ACC112 (cell line): ENCODE results near the gene TMEM255B.
"Not testable (repeated sequence)": the region's sequence is repeated elsewhere in the genome, so short reads cannot be mapped to it uniquely, and the experiment has no call there.

Experiments
- H2AFZ ChIP-seq: fragments of 200-600 bp; sonication (generic); one replicate; pipeline ENCODE4 v1.6.0; 2017; ENCODE audit warnings: antibody characterized with exemption, low read length; ENCODE audit not compliant: unreplicated experiment
- H3K27ac ChIP-seq: fragments of 200-600 bp; sonication (generic); 2 replicates; pipeline ENCODE4 v1.5.1; 2014; ENCODE audit warnings: low read depth, mild to moderate bottlenecking, antibody characterized with exemption, low read length, moderate library complexity
- H3K27me3 ChIP-seq: fragments of 200-600 bp; sonication (generic); 2 replicates; pipeline ENCODE4 v1.6.1; 2014; ENCODE audit warnings: mild to moderate bottlenecking, antibody characterized with exemption, low read length, moderate library complexity, mixed read lengths; ENCODE audit not compliant: insufficient read depth
- H3K36me3 ChIP-seq: fragments of 200-600 bp; sonication (generic); 2 replicates; pipeline ENCODE4 v1.6.1; 2016; ENCODE audit warnings: mild to moderate bottlenecking, antibody characterized with exemption, low read length, moderate library complexity, mixed read lengths; ENCODE audit not compliant: insufficient read depth
- H3K4me1 ChIP-seq: fragments of 200-600 bp; sonication (generic); one replicate; pipeline ENCODE4 v1.6.1; 2016; ENCODE audit warnings: low read length, mixed read lengths; ENCODE audit not compliant: insufficient read depth, unreplicated experiment, control insufficient read depth
- H3K4me3 ChIP-seq: fragments of 200-600 bp; sonication (generic); 2 replicates; pipeline ENCODE4 v1.5.1; 2014; ENCODE audit warnings: mild to moderate bottlenecking, low read depth, low read length
- H3K79me2 ChIP-seq: fragments of 200-600 bp; sonication (generic); one replicate; pipeline ENCODE4 v1.6.0; 2016; ENCODE audit warnings: low read length; ENCODE audit not compliant: control insufficient read depth, unreplicated experiment, insufficient read depth

Gene TMEM255B

DNA sequence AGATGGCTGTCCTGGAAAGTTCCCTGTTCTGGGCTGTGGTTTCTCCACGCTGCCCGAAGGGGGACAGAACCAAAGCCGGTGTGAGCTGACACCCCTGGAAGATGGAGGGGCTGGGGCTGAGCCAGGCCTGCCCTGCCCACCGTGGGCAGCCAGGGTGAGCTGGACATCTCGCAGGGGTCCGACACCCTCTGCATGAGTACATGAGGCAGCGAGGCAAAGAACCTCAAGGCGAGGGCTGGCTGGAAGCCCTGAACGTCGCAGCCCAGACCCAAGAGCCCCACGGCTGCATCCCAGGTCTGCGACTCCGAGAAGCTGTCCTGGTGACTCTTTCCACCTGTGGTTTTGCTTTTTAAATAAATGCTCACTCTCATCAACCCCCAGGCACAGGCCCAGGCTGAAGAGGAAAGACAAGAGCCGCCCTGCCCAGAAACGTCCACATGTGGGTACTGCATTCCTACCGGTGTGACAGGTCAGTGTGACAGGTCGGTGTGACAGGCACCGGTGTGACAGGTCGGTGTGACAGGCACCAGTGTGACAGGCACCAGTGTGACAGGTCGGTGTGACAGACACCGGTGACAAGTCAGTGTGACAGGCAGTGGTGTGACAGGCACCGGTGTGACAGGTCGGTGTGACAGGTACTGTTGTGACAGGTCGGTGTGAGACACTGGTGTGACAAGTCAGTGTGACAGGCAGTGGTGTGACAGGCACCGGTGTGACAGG is 74.2 kb downstream of the TMEM255B start:
- H3K4me3 ChIP-seq = no peak overlapping the region
- H3K4me1 ChIP-seq = peaks cover 19% of the 10 kb centered on the region
- H3K36me3 ChIP-seq = no peaks in the 10 kb centered on the region
- H3K79me2 ChIP-seq = no peaks in the 10 kb centered on the region
- no peaks in the 10 kb centered on the region for H3K27me3 ChIP-seq
- no peak overlapping the region for H3K27ac ChIP-seq
- H2AFZ ChIP-seq = no peak overlapping the region

DNA sequence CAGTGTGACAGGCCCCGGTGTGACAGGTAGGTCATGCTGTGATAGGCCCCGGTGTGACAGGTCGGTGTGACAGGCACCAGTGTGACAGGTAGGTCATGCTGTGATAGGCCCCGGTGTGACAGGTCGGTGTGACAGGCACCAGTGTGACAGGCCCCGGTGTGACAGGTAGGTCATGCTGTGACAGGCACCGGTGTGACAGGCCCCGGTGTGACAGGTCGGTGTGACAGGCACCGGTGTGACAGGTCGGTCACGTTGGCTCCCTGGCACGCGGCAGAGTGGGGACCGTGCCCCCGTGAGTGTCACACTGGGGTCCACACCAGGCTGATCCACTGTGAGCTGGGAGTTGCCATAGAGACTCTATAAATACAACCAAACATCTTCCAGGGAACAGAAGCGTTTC is 75.0 kb downstream of the TMEM255B start:
- not testable (repeated sequence) for H3K36me3 ChIP-seq, H3K27ac ChIP-seq, H2AFZ ChIP-seq, H3K27me3 ChIP-seq, H3K79me2 ChIP-seq, H3K4me3 ChIP-seq
- peaks cover 20% of the 10 kb centered on the region for H3K4me1 ChIP-seq

DNA sequence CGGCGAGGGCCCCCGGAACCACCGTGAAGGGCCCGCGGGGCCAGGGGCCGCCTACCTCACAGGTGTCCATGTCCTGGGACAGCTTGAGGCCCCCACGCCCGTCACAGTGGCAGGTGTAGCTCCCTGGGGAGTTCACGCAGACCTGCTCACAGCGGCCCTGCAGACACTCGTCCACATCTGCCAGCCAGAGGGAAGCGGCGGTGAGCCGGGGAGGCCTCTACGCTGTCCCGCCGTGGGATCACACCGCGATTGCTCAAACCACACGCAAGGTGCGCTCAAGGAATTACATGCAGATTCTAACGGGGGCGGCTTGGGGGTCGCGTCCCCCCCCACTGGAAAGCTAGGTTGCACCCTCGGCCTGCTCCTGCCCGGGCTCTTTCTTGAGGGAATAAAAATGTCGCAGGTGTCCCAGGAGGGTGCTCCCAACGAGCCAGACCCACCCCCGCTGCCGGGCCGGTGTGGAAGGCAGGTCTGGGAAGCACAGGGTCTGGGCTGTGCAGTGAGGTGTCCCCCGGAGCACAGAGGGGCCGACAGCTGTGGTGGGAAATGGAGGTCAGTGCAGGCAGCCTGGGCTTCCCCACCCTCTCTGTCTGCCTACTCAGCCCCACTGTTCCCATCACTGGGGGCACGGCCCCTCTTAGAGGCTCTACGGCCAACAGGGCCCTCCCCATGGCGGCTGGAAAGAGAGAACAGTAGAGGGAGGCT is 75.6 kb downstream of the TMEM255B start:
- H3K27ac ChIP-seq = no peak overlapping the region
- no peak overlapping the region for H3K4me3 ChIP-seq
- no peaks in the 10 kb centered on the region for H3K27me3 ChIP-seq
- H3K36me3 ChIP-seq = no peaks in the 10 kb centered on the region
- H3K79me2 ChIP-seq = no peaks in the 10 kb centered on the region
- no peak overlapping the region for H2AFZ ChIP-seq
- peaks cover 23% of the 10 kb centered on the region for H3K4me1 ChIP-seq

DNA sequence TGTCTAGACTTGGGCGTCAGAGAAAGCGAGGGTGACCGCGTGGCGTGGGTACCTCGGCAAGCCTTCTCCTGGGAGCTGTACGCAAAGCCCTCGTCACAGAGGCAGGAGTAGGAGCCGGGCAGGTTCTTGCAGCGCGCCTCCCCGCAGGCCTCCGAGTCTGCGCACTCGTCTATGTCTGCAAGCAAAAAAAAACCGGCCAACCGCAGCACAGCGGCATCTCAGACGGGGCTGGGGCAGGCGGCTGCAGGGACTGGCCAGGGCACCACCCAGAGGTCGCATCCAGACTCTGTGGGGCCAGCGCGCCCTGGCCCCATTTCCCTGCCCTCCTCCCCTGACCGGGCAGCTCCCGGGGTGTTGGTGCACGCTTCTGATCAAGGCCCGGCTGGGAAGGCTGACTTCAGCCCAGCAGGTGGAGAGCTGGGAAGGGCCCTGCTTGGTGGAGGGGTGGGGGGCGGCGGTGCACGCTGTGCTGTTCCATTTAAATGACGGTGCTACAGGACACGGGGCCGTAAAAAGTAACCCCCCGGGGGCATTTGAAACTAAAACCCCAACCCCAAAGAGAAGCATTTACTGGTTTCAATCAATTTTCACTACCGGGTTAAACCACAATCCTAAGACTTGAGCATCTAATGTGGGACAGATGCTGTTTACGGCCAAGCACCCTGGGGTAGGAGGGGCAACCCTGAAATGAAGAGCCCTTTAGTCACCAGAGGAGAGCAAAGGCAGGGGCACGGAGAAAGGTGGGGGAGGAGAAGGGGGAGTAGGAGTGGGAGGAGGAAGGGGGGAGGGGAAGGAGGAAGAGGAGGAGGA is 76.6 kb downstream of the TMEM255B start:
- peaks cover 24% of the 10 kb centered on the region for H3K4me1 ChIP-seq

DNA sequence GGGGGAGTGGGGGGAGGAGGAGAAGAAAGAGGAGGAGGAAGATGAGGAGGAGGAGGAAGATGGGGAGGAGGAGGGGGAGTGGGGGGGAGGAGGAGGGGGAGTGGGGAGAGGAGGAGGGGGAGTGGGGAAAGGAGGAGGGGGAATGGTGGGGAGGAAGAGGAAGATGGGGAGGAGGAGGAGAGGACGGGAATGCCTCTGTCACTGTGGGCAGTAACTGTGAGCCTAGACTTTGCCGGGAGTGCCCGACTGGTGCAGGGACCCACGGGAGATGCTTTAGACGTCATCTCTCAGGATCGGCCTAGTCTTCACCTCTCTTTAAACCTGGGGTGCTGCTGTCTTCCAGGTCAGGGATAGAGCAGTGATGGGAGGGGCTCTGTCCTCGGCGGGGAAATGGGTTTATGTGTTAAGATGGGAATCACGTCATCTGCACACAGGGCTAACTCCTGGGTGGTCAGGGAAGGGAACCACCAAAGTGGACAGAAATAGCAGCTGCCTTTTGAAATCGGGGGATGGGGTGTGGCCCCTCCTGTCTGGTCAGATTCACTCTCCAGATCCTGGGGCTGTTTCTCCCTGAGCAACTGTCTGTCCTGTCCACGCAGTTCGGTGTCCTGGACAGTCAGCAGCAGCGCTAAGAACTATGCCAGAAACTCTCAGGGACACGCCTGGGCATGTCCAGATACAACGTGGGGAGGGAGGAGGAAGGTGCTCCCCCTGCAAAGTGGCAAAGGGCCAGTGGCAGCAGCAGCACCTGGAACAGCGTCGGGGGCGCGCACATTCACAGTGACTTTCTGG is 77.9 kb downstream of the TMEM255B start:
- H3K4me1 ChIP-seq = peaks cover 24% of the 10 kb centered on the region
- H2AFZ ChIP-seq = peak overlapping the region; percentile 17
- H3K79me2 ChIP-seq = no peaks in the 10 kb centered on the region
- no peaks in the 10 kb centered on the region for H3K27me3 ChIP-seq
- H3K27ac ChIP-seq = peak overlapping the region; percentile 91
- H3K36me3 ChIP-seq = no peaks in the 10 kb centered on the region
- no peak overlapping the region for H3K4me3 ChIP-seq

More for the DNA sequence above, 76.6 kb downstream of the TMEM255B start:
- no peak overlapping the region for H3K27ac ChIP-seq
- H3K36me3 ChIP-seq = no peaks in the 10 kb centered on the region
- no peaks in the 10 kb centered on the region for H3K79me2 ChIP-seq
- no peaks in the 10 kb centered on the region for H3K27me3 ChIP-seq
- H2AFZ ChIP-seq = no peak overlapping the region
- H3K4me3 ChIP-seq = no peak overlapping the region

DNA sequence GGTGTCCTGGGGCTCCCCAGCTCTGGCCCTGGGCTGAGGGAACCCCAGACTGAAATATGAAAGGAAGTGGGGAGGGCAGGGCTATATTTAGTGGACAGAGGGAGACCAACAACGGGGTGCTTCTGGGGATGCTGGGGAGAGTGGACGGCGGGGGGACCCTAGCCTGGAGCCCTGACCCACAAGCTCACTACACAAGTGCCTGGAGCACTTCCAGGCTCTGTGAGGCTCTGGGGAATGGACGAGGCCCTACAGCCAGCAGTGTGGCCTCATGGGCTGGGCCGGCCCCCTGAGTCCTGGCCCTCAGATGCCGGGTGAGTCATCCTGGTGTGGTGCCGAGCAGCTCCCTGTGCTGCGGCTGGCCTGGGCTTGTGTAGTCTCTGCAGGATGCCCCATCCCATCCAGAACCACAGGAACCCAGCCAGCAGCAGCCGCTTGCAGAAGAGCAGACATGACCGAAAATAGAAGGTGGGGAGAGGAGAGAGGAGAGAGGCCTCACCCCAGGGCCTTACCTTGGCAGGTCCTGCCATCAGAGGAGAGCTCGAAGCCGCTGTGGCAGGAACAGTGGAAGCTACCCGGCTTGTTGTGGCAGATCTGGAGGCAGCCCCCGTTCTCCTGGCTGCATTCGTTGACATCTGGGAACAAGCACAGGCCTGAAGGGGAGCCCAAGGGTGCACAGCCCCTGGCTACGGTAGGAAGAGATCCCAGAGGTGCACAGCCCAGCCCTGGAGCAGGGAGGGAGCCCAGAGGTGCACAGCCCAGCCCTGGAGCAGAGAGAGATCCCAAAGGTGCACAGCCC is 78.7 kb downstream of the TMEM255B start:
- Histone ChIP-seq H3K4me3 (peak overlapping the region; percentile 21; the same call in 1 of the 2 replicates), H3K27ac (peak overlapping the region; percentile 91), H2AFZ (peak overlapping the region; percentile 17), H3K27me3 (no peaks in the 10 kb centered on the region), H3K4me1 (peaks cover 19% of the 10 kb centered on the region), H3K36me3 (no peaks in the 10 kb centered on the region), H3K79me2 (no peaks in the 10 kb centered on the region)

DNA sequence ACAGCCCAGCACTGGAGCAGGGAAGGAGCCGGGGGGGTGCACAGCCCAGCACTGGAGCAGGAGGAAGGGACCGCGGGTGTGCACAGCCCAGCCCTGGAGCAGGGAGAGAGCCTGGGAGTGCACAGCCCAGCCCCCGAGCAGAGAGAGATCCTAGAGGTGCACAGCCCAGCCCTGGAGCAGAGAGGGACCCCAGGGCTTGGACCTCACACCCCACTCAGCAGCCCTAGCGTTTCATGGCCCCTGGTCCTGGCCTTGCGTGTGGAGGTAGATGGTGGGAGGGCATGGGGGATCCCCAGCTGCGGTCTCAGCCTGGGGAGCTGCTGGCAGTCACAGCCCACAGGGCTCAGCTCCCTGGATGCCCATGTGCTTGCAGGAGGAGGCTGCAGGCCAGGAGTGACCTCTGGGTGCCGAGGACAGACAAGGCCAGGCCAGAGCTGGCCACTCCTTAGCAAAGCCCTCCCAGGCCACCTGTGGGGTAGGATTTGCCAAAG is 79.7 kb downstream of the TMEM255B start:
- Histone ChIP-seq H3K79me2 (no peaks in the 10 kb centered on the region), H3K4me1 (peaks cover 19% of the 10 kb centered on the region), H3K27me3 (no peaks in the 10 kb centered on the region), H2AFZ (no peak overlapping the region), H3K4me3 (no peak overlapping the region; the same call in 1 of the 2 replicates), H3K36me3 (no peaks in the 10 kb centered on the region), H3K27ac (no peak overlapping the region)

DNA sequence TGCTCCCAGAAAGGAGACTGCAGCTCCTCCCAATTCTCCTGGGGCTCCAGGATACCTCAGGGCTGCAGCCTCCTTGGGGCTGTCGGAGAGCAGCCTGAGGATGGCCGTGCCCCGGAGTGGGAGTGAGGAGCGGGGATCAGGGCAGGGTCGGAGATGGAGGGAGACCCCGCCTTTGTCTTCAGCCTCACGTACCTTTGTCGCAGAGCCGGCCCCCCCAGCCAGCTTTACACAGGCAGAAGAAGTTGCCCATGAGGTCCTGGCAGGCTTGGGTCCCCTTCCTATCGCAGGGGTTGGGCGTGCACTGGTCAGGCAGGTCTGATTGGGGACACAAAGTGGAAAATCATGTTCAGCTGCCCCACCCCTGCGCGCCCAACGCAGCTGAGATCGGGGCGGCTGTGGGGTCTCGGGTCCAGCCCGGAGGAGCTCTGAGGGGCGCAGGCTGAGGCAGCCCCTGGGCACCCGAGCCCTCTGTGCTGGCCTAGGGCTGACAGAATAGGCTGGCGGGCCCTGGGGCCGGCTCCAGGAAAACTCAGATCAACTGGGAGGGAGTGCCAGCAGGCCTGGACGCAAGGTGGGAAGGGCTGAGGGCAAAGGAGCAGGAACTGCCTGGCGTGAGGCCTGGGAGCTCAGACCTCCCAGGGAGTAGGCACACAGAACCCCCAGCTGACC is 80.6 kb downstream of the TMEM255B start:
- H2AFZ ChIP-seq = no peak overlapping the region
- H3K79me2 ChIP-seq = no peaks in the 10 kb centered on the region
- H3K27me3 ChIP-seq = no peaks in the 10 kb centered on the region
- H3K27ac ChIP-seq = no peak overlapping the region
- no peak overlapping the region for H3K4me3 ChIP-seq
- H3K4me1 ChIP-seq = peaks cover 19% of the 10 kb centered on the region
- H3K36me3 ChIP-seq = no peaks in the 10 kb centered on the region

DNA sequence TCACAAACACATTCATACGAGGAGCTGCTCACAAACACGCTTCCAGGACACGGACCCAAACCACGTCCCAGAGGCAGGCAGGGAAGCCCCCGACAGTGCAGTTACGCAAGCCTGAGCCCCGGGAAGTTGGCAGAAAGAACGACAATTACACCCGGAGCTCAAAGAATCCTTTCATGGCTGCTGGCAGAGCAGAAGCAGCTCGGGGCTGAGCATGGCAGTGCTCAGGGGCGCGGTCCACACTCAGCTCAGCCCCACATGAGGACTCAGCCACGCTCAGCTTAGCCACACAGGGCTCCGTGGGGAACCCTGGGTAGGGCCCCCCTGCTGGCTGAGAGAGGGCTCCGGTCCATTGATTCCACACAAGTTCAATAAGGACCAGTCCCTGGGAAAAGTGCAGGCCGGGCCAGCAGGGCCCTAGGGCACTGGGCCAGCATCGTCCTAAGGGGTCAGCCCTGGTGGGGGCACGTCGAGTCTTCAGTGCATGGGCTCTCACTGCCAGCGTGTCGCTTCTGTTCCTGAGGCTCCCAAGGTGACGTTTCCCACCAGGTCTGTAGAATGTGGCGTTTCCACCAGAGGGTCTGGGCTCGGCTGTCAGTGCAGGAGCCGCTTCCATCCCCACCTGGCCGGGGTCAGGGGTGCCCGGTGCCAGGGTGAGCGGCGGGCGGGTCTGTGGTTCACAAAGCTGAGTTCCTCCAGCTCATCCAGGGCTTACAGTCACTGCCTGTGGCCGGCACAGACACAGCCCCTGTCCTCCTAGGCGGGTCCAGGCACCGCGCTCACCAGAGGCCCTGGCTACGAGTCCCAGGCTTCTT is 81.7 kb downstream of the TMEM255B start:
- no peaks in the 10 kb centered on the region for H3K79me2 ChIP-seq
- H3K36me3 ChIP-seq = no peaks in the 10 kb centered on the region
- no peak overlapping the region for H2AFZ ChIP-seq
- H3K27ac ChIP-seq = no peak overlapping the region
- no peak overlapping the region for H3K4me3 ChIP-seq
- no peaks in the 10 kb centered on the region for H3K27me3 ChIP-seq
- H3K4me1 ChIP-seq = peaks cover 19% of the 10 kb centered on the region
